ENCODE measurements around the gene GDPD5.

The GDPD5 gene

GRCh38 chr11:75400146-75400865 is 125.4 kb downstream of the GDPD5 start:
- peak; percentile 18 for DNase-seq (ENCODE audit: low spot score)

- peak; percentile 94 for DNase-seq (ENCODE audit: low spot score)
Observed at GRCh38 chr11:75399344-75400145, 126.2 kb downstream of the GDPD5 start, which contains the start of gene RPS3. Gene RPS3 (plus strand): TSS chr11:75399518. CDS start chr11:75399548, 30 bp downstream.

- no peak for DNase-seq (ENCODE audit: low spot score)
Observed at GRCh38 chr11:75398906-75399305, 126.8 kb downstream of the GDPD5 start.

DNA sequence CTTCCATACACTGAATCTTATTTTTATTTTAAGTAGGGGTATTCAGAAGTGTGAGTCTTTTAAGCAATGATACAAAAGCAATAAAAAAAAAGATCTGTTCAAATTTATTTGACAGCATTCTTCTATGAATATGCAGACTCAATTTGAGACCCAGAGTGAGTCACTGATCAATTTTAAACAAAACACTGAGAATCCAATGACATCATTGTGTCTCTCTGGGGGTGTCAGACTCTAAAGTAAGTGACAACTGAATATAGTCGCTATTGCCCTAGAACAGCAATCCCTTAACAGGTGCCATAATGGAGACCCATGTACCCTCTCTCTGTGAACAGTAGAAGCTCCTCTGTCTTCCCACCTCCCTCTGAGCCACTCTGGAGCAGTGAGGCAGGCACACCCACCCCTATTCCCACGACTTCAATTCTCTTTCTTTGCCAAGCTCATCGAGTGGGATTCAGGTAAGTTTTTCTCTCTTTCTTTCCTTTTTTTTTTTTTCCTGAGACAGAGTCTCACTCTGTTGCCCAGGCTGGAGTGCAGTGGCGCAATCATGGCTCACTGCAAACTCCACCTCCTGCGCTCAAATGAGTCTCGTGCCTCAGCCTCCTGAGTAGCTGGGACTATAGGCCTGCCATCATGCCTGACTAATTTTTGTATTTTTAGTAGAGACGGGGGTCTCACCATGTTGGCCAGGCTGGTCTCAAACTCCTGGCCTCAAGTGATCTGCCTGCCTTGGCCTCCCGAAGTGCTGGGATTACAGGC is 131.5 kb downstream of the GDPD5 start:
- DNase-seq (ENCODE audit: low spot score) = no peak

GRCh38 chr11:75389925-75390324 is 135.8 kb downstream of the GDPD5 start:
- no peak for DNase-seq (ENCODE audit: low spot score)

DNA sequence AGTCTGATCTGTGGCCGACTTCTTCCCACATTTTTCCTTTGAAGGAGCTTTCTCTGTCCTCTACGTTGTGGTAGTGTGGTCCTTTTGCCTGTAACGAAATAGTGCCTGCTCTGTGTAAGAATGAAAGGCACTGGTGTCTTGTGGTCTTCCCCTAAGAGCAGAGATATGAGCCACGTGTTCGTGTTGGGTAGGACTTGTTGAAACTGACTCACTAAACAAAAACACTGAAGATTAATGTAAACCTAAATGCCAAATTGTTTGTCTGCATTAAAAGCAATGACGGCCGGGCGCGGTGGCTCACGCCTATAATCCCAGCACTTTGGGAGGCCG is 136.5 kb downstream of the GDPD5 start:
- DNase-seq (ENCODE audit: low spot score) = no peak

DNA sequence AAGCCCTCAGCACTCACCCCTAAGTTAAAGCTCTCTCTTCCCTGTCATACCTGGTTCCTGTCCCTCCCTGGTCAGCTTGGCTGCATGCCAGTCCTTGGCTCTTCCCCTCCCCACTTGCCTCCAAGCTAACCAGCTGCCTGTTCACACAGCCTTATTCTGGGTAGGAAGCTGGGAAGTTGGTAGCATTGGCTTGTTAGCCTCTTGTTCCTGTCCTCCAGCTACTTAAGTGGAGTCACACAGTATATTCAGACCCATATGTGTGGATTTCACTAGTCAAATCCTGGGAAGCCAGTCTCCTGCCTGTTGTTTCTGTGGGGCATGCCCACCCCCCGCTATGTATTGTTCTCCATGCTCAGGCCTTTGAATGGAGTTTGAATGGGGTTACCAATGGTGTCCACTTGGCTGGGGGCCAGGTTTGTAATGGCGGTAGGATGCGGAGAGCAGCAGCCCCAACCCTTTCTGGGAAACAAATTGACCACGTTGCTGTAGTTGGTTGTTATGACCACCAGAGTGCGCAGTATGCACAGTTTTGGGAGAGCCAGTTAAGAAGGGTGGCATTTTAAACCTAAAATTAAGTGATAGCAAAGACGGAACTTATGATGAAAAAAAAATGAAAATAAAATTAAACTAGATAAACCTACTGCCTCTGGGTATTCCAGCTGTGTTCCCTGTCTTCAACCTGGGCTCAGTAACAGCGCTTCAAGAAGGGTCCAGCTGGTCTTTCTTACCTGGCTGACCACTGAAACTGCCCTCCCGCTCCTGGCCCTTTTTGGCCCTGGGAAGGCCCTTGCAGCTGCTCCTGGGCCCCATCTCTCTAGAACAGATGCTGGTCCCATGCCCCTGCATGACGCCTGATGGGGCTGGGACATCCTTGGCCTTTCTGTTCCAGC is 137.1 kb downstream of the GDPD5 start:
- peak; percentile 86 for DNase-seq (ENCODE audit: low spot score)

GRCh38 chr11:75387736-75388294 is 137.9 kb downstream of the GDPD5 start:
- DNase-seq (ENCODE audit: low spot score) = no peak

GRCh38 chr11:75386942-75387630 is 138.7 kb downstream of the GDPD5 start:
- no peak for DNase-seq (ENCODE audit: low spot score)

Measured in GM03348 (cell line).